Measurements from ENCODE around the gene ARHGAP15. TPM values are rescaled to one million over a fixed set of nuclear protein-coding genes. Genes with fewer than 3 reads are reported as not detected.

The ARHGAP15 gene
- total and polyA plus RNA-seq, 8 donors: 0.69 to 5.2 (median 1.5) TPM

DNA sequence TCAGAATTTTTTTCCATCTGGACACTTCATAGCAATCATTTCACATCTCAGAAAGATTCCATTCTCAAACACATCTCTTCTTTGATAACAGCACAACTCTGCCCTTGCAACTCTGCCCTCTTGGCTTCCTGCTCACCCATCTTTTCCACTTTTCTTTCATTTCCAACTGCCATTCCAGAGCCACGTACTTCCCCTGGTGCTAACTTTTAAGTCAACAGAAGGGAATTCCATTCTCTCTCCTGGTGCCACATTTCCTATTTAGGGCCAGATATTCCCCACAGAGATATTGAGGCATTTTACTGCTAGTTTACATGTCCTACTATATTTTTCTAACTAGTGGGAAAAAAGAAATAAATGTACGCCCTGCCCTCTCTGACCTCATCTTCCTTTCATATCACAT, 590.2 kb downstream of the ARHGAP15 start:
- Histone ChIP-seq H3K27me3 (no peaks in the 10 kb centered on the region), H3K4me1 (peaks cover 0 to 9% (median 0%) of the 10 kb centered on the region in 3 donors), H3K36me3 (no peaks in the 10 kb centered on the region), H3K4me3 (no peak overlapping the region), H3K27ac (no peak overlapping the region), H3K9me3 (no peaks in the 10 kb centered on the region)
- DNase-seq: no peak
- no peak for FAIRE-seq
- ATAC-seq: no peak
- intact Hi-C loops (cut with DNase I): no loop called here
- TF ChIP-seq, protein P1, sequence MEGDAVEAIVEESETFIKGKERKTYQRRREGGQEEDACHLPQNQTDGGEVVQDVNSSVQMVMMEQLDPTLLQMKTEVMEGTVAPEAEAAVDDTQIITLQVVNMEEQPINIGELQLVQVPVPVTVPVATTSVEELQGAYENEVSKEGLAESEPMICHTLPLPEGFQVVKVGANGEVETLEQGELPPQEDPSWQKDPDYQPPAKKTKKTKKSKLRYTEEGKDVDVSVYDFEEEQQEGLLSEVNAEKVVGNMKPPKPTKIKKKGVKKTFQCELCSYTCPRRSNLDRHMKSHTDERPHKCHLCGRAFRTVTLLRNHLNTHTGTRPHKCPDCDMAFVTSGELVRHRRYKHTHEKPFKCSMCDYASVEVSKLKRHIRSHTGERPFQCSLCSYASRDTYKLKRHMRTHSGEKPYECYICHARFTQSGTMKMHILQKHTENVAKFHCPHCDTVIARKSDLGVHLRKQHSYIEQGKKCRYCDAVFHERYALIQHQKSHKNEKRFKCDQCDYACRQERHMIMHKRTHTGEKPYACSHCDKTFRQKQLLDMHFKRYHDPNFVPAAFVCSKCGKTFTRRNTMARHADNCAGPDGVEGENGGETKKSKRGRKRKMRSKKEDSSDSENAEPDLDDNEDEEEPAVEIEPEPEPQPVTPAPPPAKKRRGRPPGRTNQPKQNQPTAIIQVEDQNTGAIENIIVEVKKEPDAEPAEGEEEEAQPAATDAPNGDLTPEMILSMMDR (IDR thresholded peaks at IDR 0.05): no peak
- WGBS, 2 donors: 70 to 74% methylated on average over 2 of the region's 2 CpGs

DNA sequence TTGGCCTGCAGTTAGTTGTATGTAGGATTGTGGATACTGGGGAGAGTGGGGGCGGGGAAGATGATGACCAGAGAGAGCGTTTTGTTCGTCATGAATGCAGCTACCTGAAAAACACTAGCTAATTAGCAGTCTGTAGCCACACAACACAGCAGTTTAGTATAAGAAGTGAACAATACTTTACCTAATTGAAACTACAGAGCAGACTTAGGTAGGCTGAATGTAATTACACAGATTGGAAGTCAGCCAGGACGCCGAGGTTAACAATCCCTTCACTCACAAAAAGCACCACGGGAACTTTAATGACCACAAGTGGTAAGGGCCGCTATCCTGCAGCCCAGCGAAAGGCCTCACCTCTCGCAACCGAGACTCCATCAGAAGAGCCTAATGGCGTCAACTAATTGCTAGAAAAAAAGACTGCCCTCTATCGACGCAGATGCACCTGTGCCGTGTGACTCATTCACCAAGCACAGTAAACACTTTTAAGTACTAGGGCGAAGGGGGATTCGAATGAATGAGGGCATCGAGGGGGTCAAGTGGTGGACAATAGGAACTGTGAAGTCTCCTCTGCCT, 591.0 kb downstream of the ARHGAP15 start:
- 81 to 82% methylated on average over 17 of the region's 17 CpGs for WGBS, 2 donors
- FAIRE-seq: no peak
- no peak for ATAC-seq
- no peak for DNase-seq
- Histone ChIP-seq H3K4me1 (peaks cover 0 to 9% (median 0%) of the 10 kb centered on the region in 3 donors), H3K27me3 (no peaks in the 10 kb centered on the region), H3K4me3 (no peak overlapping the region), H3K27ac (no peak overlapping the region), H3K9me3 (no peaks in the 10 kb centered on the region), H3K36me3 (no peaks in the 10 kb centered on the region)
- TF ChIP-seq, protein P1 (IDR thresholded peaks at IDR 0.05): no peak
- intact Hi-C loops (cut with DNase I): no loop called here

DNA sequence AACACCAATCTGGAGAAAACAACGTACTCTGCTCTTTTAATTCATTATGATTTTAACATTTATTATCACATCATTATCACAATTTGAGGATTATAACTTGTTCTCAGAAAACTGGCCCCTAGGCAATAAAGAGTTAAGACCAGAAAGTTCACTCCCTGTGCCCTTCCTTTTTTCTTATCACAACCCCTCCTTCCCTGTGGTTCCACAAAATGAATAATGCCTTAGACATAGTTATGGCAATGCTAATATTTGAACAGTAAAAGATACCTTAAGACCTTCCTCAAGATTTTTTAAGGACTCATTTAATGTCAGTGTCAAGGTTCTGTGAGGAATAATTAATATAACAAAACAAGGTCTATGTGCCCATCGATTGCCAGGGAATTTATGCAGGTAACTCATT, 596.2 kb downstream of the ARHGAP15 start:
- DNase-seq (no peak), ATAC-seq (no peak), FAIRE-seq (no peak)
- no peaks in the 10 kb centered on the region for H3K27me3 ChIP-seq
- no peaks in the 10 kb centered on the region for H3K36me3 ChIP-seq
- no peak overlapping the region for H3K27ac ChIP-seq
- no peaks in the 10 kb centered on the region for H3K4me1 ChIP-seq
- H3K4me3 ChIP-seq: no peak overlapping the region
- intact Hi-C loops (cut with DNase I): no loop called here
- TF ChIP-seq, protein P1 (IDR thresholded peaks at IDR 0.05): no peak
- H3K9me3 ChIP-seq: no peaks in the 10 kb centered on the region
- WGBS, 2 donors: 50 to 56% methylated on average over 2 of the region's 2 CpGs

DNA sequence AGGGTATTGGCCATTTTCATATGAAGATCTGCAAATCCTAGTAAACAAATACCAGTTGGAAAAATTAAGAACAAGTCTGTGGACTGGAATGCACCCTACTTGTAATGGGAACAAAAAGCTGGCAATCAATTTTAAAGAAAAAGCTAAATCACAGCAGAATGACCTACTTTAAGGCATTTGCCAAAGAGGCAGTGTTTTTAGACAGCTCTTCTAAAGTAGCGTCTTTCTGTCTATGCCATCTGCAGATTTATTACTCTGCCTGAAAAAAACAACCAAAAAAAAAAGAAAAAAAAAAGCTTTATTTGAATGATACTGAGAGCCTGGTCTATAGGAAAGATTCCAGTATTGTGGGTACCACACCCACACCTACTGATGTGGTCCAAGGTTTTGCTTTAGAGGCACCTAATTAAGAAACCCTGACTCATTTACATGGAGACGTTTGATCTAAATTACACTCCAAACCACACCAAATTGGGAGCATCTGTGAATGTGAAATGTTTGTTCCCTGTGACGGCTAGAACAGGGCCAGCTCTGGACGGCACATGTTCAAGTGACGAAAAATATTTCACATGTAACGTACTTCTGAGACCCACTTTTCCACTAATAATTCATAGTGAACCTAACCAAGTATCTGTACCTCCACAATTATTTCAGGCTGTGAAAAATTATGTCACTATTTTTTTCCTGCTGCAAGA, 597.1 kb downstream of the ARHGAP15 start:
- H3K27ac ChIP-seq: no peak overlapping the region
- no peak for ATAC-seq

More for the DNA sequence above, 597.1 kb downstream of the ARHGAP15 start:
- FAIRE-seq: no peak
- Histone ChIP-seq H3K9me3 (no peaks in the 10 kb centered on the region), H3K4me3 (no peak overlapping the region), H3K27me3 (no peaks in the 10 kb centered on the region), H3K4me1 (no peaks in the 10 kb centered on the region), H3K36me3 (no peaks in the 10 kb centered on the region)
- intact Hi-C loops (cut with DNase I): no loop called here
- 84 to 85% methylated on average over 6 of the region's 6 CpGs for WGBS, 2 donors
- DNase-seq: no peak
- TF ChIP-seq, protein P1 (IDR thresholded peaks at IDR 0.05): no peak
